Measurements from ENCODE around the gene HSPA4.

Gene HSPA4

GRCh38 chr5:133063965-133064364, 12.2 kb downstream of the HSPA4 start:
- no peak overlapping the region for H4K91ac ChIP-seq (ENCODE audit: low read length)
- no peaks in the 10 kb centered on the region for H3K4me1 ChIP-seq (ENCODE audit: control insufficient read depth, insufficient read depth, low read depth, low read length)
- no peak overlapping the region for H3K18ac ChIP-seq (ENCODE audit: low read depth in 1 of 2, low read length in 2 of 2)
- peaks cover 15% of the 10 kb centered on the region for H3K79me1 ChIP-seq (replicated peaks; ENCODE audit: low read length, poor library complexity, severe bottlenecking)
- H2AFZ ChIP-seq (ENCODE audit: low read depth, low read length) = no peak overlapping the region
- no peak overlapping the region for H3K14ac ChIP-seq (ENCODE audit: low read length in 2 of 2)
- no peaks in the 10 kb centered on the region for H3K27me3 ChIP-seq (ENCODE audit: control insufficient read depth in 1 of 2, insufficient read depth in 1 of 2, low read length in 2 of 2)
- H3K9ac ChIP-seq (ENCODE audit: low read length) = no peak overlapping the region
- no peak overlapping the region for H3K4me2 ChIP-seq (ENCODE audit: low read length, poor library complexity, severe bottlenecking)
- no peak for DNase-seq
- H4K8ac ChIP-seq (ENCODE audit: low read length) = no peak overlapping the region
- H3K27ac ChIP-seq (ENCODE audit: low read length, poor library complexity, severe bottlenecking) = no peak overlapping the region
- H2AK5ac ChIP-seq (ENCODE audit: low read length, severe bottlenecking) = no peak overlapping the region
- H3K23ac ChIP-seq (ENCODE audit: low read length in 2 of 2) = no peak overlapping the region
- H2BK5ac ChIP-seq (ENCODE audit: low read depth, low read length, poor library complexity, severe bottlenecking) = no peak overlapping the region
- no peak overlapping the region for H2BK12ac ChIP-seq (ENCODE audit: low read length in 2 of 2)
- peaks cover 6 to 43% of the 10 kb centered on the region in 2 experiments for H3K36me3 ChIP-seq (ENCODE audit: control insufficient read depth in 1 of 2, insufficient read depth in 2 of 2, low read depth in 1 of 2, low read length in 2 of 2)
- WGBS = 82% methylated on average over 10 of the region's 10 CpGs
- H3K9me3 ChIP-seq (ENCODE audit: control insufficient read depth, low read length) = no peaks in the 10 kb centered on the region
- no peak overlapping the region for H3K4ac ChIP-seq (ENCODE audit: low read depth in 1 of 2, low read length in 2 of 2)
- H2BK15ac ChIP-seq (ENCODE audit: low read depth, poor library complexity, severe bottlenecking) = no peak overlapping the region
- no peak overlapping the region for H2BK120ac ChIP-seq (ENCODE audit: low read depth, low read length)
- H3K4me3 ChIP-seq (ENCODE audit: insufficient read depth in 1 of 2, low read depth in 1 of 2, low read length in 2 of 2) = no peak overlapping the region

DNA sequence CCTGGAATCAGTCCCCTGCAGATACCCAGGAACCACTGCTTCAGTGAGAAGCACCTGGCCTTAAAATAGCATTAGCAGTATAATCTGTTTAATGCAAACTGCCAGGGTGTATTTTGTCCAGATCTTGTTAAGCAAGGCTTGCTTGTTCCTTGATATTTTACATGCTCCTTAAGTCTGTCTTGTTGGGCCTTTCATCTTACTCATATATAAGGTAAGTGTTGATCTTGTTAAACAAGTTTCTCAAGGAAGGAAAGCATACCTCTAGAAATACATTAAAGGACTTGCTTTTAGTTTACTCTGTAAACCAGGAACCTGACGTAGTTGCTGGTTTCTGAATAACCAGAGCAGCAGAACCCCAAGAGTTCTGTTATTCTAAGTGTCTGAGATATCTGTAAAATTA, 13.7 kb downstream of the HSPA4 start:
- no peak overlapping the region for H2AFZ ChIP-seq (ENCODE audit: low read depth, low read length)
- no peak overlapping the region for H2BK12ac ChIP-seq (ENCODE audit: low read length in 2 of 2)
- no peak for DNase-seq
- no peak overlapping the region for H3K14ac ChIP-seq (ENCODE audit: low read length in 2 of 2)
- H3K27me3 ChIP-seq (ENCODE audit: control insufficient read depth in 1 of 2, insufficient read depth in 1 of 2, low read length in 2 of 2) = no peaks in the 10 kb centered on the region
- peaks cover 14 to 58% of the 10 kb centered on the region in 2 experiments for H3K36me3 ChIP-seq (ENCODE audit: control insufficient read depth in 1 of 2, insufficient read depth in 2 of 2, low read depth in 1 of 2, low read length in 2 of 2)
- H2AK5ac ChIP-seq (ENCODE audit: low read length, severe bottlenecking) = no peak overlapping the region
- no peaks in the 10 kb centered on the region for H3K4me1 ChIP-seq (ENCODE audit: control insufficient read depth, insufficient read depth, low read depth, low read length)
- 96% methylated on average over 1 of the region's 1 CpG for WGBS
- H2BK15ac ChIP-seq (ENCODE audit: low read depth, poor library complexity, severe bottlenecking) = no peak overlapping the region
- no peak overlapping the region for H2BK5ac ChIP-seq (ENCODE audit: low read depth, low read length, poor library complexity, severe bottlenecking)
- H2BK120ac ChIP-seq (ENCODE audit: low read depth, low read length) = no peak overlapping the region
- no peaks in the 10 kb centered on the region for H3K9me3 ChIP-seq (ENCODE audit: control insufficient read depth, low read length)
- H3K9ac ChIP-seq (ENCODE audit: low read length) = no peak overlapping the region
- no peak overlapping the region for H3K4me2 ChIP-seq (ENCODE audit: low read length, poor library complexity, severe bottlenecking)
- H3K4me3 ChIP-seq (ENCODE audit: insufficient read depth in 1 of 2, low read depth in 1 of 2, low read length in 2 of 2) = no peak overlapping the region
- no peak overlapping the region for H4K91ac ChIP-seq (ENCODE audit: low read length)
- peaks cover 22% of the 10 kb centered on the region for H3K79me1 ChIP-seq (replicated peaks; ENCODE audit: low read length, poor library complexity, severe bottlenecking)
- no peak overlapping the region for H3K27ac ChIP-seq (ENCODE audit: low read length, poor library complexity, severe bottlenecking)
- H3K23ac ChIP-seq (ENCODE audit: low read length in 2 of 2) = no peak overlapping the region
- H4K8ac ChIP-seq (ENCODE audit: low read length) = no peak overlapping the region
- H3K18ac ChIP-seq (ENCODE audit: low read depth in 1 of 2, low read length in 2 of 2) = no peak overlapping the region
- no peak overlapping the region for H3K4ac ChIP-seq (ENCODE audit: low read depth in 1 of 2, low read length in 2 of 2)

DNA sequence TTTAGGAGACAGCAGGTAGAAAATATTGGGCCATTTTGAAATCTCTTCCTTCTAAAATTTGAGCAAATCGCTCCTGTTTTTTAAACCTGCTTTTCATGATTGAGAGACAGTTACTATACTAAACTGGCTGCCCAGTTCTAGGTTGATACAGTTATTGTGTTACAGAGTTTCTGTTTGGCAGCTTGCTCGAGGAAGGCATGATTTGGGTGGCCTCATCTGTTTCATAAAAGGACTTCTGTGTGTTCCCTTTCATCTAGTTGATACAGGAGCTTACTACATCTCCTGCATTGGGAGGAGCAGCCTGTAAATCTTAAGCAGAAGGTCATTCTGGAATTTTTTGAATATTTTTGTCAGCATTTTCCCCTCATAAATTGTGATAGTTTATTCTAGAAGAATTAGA, 14.2 kb downstream of the HSPA4 start:
- WGBS = 100% methylated on average over 2 of the region's 2 CpGs
- H2BK15ac ChIP-seq (ENCODE audit: low read depth, poor library complexity, severe bottlenecking) = no peak overlapping the region

DNA sequence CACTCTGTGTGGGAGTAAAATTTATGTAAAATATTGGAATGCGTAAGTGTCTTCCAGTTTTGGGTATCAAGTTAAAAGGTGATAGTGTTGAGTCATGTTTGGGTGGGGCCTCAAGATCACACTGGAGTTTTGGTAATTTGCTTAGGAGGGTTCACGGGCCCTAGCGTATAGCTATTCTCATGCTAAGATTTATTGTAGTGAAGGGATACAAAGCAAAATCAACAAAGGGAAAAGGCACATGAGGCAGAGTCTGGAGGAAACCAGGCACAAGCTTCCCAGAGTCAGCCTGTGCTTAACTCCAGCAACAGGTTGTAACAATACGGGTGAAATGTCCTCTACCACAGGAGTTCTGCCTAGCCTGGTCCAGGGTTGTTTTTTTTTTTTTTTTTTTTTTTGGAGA, 20.2 kb downstream of the HSPA4 start:
- Histone ChIP-seq H3K18ac (ENCODE audit: low read depth in 1 of 2, low read length in 2 of 2) (no peak overlapping the region), H2BK120ac (ENCODE audit: low read depth, low read length) (no peak overlapping the region), H2AFZ (ENCODE audit: low read depth, low read length) (no peak overlapping the region), H3K4ac (ENCODE audit: low read depth in 1 of 2, low read length in 2 of 2) (no peak overlapping the region), H3K27me3 (ENCODE audit: control insufficient read depth in 1 of 2, insufficient read depth in 1 of 2, low read length in 2 of 2) (no peaks in the 10 kb centered on the region), H2AK5ac (ENCODE audit: low read length, severe bottlenecking) (no peak overlapping the region), H3K23ac (ENCODE audit: low read length in 2 of 2) (no peak overlapping the region), H2BK15ac (ENCODE audit: low read depth, poor library complexity, severe bottlenecking) (no peak overlapping the region), H3K14ac (ENCODE audit: low read length in 2 of 2) (no peak overlapping the region), H4K8ac (ENCODE audit: low read length) (no peak overlapping the region), H3K27ac (ENCODE audit: low read length, poor library complexity, severe bottlenecking) (no peak overlapping the region), H3K4me2 (ENCODE audit: low read length, poor library complexity, severe bottlenecking) (no peak overlapping the region), H2BK5ac (ENCODE audit: low read depth, low read length, poor library complexity, severe bottlenecking) (no peak overlapping the region), H4K91ac (ENCODE audit: low read length) (no peak overlapping the region), H3K4me3 (ENCODE audit: insufficient read depth in 1 of 2, low read depth in 1 of 2, low read length in 2 of 2) (no peak overlapping the region), H3K9ac (ENCODE audit: low read length) (no peak overlapping the region), H3K79me1 (replicated peaks; ENCODE audit: low read length, poor library complexity, severe bottlenecking) (peaks cover 33% of the 10 kb centered on the region), H3K36me3 (ENCODE audit: control insufficient read depth in 1 of 2, insufficient read depth in 2 of 2, low read depth in 1 of 2, low read length in 2 of 2) (peaks cover 23 to 86% of the 10 kb centered on the region in 2 experiments), H3K9me3 (ENCODE audit: control insufficient read depth, low read length) (no peaks in the 10 kb centered on the region), H2BK12ac (ENCODE audit: low read length in 2 of 2) (no peak overlapping the region), H3K4me1 (ENCODE audit: control insufficient read depth, insufficient read depth, low read depth, low read length) (no peaks in the 10 kb centered on the region)
- no peak for DNase-seq
- 98% methylated on average over 4 of the region's 4 CpGs for WGBS

More for the DNA sequence above, 14.2 kb downstream of the HSPA4 start:
- H3K79me1 ChIP-seq (replicated peaks; ENCODE audit: low read length, poor library complexity, severe bottlenecking) = peaks cover 22% of the 10 kb centered on the region
- no peak overlapping the region for H4K8ac ChIP-seq (ENCODE audit: low read length)
- H3K4ac ChIP-seq (ENCODE audit: low read depth in 1 of 2, low read length in 2 of 2) = no peak overlapping the region
- no peak overlapping the region for H2AFZ ChIP-seq (ENCODE audit: low read depth, low read length)
- DNase-seq = no peak
- no peak overlapping the region for H3K18ac ChIP-seq (ENCODE audit: low read depth in 1 of 2, low read length in 2 of 2)
- no peaks in the 10 kb centered on the region for H3K4me1 ChIP-seq (ENCODE audit: control insufficient read depth, insufficient read depth, low read depth, low read length)
- H2BK120ac ChIP-seq (ENCODE audit: low read depth, low read length) = no peak overlapping the region
- H2BK12ac ChIP-seq (ENCODE audit: low read length in 2 of 2) = no peak overlapping the region
- H4K91ac ChIP-seq (ENCODE audit: low read length) = no peak overlapping the region
- no peak overlapping the region for H2AK5ac ChIP-seq (ENCODE audit: low read length, severe bottlenecking)
- H3K9ac ChIP-seq (ENCODE audit: low read length) = no peak overlapping the region
- no peak overlapping the region for H3K14ac ChIP-seq (ENCODE audit: low read length in 2 of 2)
- no peaks in the 10 kb centered on the region for H3K9me3 ChIP-seq (ENCODE audit: control insufficient read depth, low read length)
- H3K27me3 ChIP-seq (ENCODE audit: control insufficient read depth in 1 of 2, insufficient read depth in 1 of 2, low read length in 2 of 2) = no peaks in the 10 kb centered on the region
- H3K23ac ChIP-seq (ENCODE audit: low read length in 2 of 2) = no peak overlapping the region
- H3K4me2 ChIP-seq (ENCODE audit: low read length, poor library complexity, severe bottlenecking) = no peak overlapping the region
- no peak overlapping the region for H3K4me3 ChIP-seq (ENCODE audit: insufficient read depth in 1 of 2, low read depth in 1 of 2, low read length in 2 of 2)
- no peak overlapping the region for H3K27ac ChIP-seq (ENCODE audit: low read length, poor library complexity, severe bottlenecking)
- no peak overlapping the region for H2BK5ac ChIP-seq (ENCODE audit: low read depth, low read length, poor library complexity, severe bottlenecking)
- peaks cover 16 to 63% of the 10 kb centered on the region in 2 experiments for H3K36me3 ChIP-seq (ENCODE audit: control insufficient read depth in 1 of 2, insufficient read depth in 2 of 2, low read depth in 1 of 2, low read length in 2 of 2)
